ENCODE results near the gene RHOB.
"Not testable (repeated sequence)": the region's sequence is repeated elsewhere in the genome, so short reads cannot be mapped to it uniquely, and the experiment has no call there.

GRCh38 chr2:20458737-20459484 lies 12.0 kb downstream of the RHOB start:
- TF ChIP-seq POLR2A, CTCF (IDR thresholded peaks at IDR 0.05): not testable (repeated sequence)

All from prostate gland (tissue), 2 donors.